GM12864 (cell line): ENCODE results near the gene CD34.

Experiments
- DNase-seq: peaks from one replicate; pipeline ENCODE4 v3.0.0-alpha.2; 2011; ENCODE audit warnings: low read depth
- H3K4me3 ChIP-seq: 2 replicates; pipeline ENCODE4 v1.5.1; 2011; ENCODE audit warnings: mild to moderate bottlenecking, low read depth, low read length, control low read depth
- TF ChIP-seq, protein P1 (sequence below): IDR thresholded peaks from 2 replicates; pipeline ENCODE4 v1.5.1; 2011; ENCODE audit warnings: low read depth, mild to moderate bottlenecking, moderate library complexity, low read length, control low read depth, inconsistent platforms; ENCODE audit errors: missing control alignments

The CD34 gene

GRCh38 chr1:207893737-207894582, 17.0 kb downstream of the CD34 start:
- no peak for DNase-seq
- TF ChIP-seq, protein P1, sequence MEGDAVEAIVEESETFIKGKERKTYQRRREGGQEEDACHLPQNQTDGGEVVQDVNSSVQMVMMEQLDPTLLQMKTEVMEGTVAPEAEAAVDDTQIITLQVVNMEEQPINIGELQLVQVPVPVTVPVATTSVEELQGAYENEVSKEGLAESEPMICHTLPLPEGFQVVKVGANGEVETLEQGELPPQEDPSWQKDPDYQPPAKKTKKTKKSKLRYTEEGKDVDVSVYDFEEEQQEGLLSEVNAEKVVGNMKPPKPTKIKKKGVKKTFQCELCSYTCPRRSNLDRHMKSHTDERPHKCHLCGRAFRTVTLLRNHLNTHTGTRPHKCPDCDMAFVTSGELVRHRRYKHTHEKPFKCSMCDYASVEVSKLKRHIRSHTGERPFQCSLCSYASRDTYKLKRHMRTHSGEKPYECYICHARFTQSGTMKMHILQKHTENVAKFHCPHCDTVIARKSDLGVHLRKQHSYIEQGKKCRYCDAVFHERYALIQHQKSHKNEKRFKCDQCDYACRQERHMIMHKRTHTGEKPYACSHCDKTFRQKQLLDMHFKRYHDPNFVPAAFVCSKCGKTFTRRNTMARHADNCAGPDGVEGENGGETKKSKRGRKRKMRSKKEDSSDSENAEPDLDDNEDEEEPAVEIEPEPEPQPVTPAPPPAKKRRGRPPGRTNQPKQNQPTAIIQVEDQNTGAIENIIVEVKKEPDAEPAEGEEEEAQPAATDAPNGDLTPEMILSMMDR: no peak

DNA sequence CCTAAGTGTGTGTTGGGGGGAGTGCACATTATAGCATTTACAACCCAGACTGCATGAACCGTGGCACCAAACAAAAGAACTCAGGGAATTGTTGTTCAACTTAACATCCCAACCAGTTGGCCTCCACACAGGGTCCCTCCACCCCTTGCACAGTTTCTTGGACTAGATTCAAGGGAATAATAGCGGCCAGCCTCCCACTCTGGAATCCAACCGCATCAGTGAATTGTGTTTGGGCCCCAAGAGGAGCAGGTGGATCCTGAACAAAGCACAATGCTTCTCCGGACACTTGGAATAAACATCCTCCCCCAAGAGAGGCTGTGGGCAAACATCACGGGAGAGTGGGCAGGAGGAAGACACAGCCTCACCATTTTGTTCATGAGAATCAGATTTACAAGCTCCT, 18.2 kb downstream of the CD34 start:
- DNase-seq: no peak
- H3K4me3 ChIP-seq: no peak overlapping the region
- TF ChIP-seq, protein P1: no peak

More at GRCh38 chr1:207893737-207894582, 17.0 kb downstream of the CD34 start:
- H3K4me3 ChIP-seq: no peak overlapping the region

DNA sequence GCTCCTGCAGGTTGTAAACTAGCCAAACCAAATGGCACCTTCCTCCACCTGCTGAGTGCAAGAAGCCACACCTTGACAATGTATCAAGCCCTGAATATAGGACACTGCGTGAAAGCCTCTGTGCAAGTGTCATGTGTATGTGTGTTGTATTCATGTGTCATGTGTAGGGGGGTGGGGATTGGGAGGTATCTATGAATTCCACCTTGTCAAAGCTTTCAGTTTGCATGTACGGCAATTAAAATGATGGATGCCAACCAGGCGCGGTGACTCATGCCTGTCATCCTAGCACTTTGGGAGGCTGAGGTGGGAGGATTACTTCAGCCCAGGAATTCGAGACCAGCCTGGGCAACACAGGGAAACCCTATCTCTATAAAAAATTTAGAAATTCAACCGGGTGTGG, 19.8 kb downstream of the CD34 start:
- no peak overlapping the region for H3K4me3 ChIP-seq
- TF ChIP-seq, protein P1: no peak
- DNase-seq: no peak

- no peak for DNase-seq
- TF ChIP-seq, protein P1: no peak
- no peak overlapping the region for H3K4me3 ChIP-seq
Measured at GRCh38 chr1:207890136-207890738, 20.7 kb downstream of the CD34 start.

DNA sequence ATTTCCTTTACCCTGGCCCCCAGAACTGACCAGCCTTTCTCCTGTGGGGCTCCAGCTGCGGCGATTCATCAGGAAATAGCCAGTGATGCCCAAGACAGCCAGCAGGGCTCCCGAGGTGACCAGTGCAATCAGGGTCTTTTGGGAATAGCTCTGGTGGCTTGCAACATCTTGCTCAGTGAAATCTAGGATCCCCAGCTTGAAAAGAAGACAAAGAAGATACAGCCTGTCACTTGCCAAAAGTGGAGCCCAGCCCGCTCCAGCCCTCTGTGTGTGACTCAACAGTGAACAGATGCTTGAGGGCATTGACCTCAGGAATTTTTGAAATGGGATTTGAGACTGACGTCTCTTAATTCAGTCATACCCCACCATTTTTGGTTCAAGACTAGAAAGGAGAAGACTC, 22.3 kb downstream of the CD34 start:
- no peak overlapping the region for H3K4me3 ChIP-seq
- DNase-seq: no peak
- TF ChIP-seq, protein P1: no peak

DNA sequence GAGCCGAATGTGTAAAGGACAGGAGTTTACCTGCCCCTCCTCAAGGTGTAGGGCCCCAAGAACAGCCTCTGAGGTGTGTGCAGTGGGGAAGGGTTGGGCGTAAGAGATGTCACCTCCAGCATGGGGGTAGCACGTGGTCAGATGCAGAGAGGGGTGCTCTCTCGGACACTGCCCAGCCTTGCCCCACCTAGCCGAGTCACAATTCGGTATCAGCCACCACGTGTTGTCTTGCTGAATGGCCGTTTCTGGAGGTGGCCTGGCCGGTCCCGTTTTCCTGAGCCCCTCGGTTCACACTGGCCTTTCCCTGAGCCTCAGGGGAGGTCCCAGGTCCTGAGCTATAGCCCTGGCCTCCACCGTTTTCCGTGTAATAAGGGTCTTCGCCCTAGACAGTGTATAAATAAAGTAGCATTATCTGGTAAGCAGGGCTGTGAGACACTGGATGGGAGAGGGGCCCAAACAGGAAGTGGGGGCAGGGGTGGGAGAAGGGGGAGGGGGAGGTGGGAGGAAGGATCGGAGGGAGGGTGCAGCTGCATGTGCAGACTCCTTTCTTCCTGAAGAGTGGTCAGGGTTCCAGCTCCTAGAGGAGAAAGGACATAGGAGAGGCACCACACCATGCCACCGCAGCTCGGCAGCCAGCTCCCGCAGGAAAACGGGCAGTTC, 23.3 kb downstream of the CD34 start:
- TF ChIP-seq, protein P1: no peak
- DNase-seq: no peak
- no peak overlapping the region for H3K4me3 ChIP-seq
